ENCODE measurements around the gene TEX29.

TEX29 gene

GRCh38 chr13:111325146-111325890 lies 4.9 kb downstream of the TEX29 start:
- Histone ChIP-seq H3K9me3 (ENCODE audit: insufficient read depth, low read length) (no peaks in the 10 kb centered on the region), H3K4me3 (ENCODE audit: insufficient read depth, low read length, poor library complexity, severe bottlenecking) (no peak overlapping the region), H3K36me3 (ENCODE audit: low read length) (no peaks in the 10 kb centered on the region), H3K9ac (ENCODE audit: low read length) (no peak overlapping the region), H3F3A (ENCODE audit: insufficient read depth) (no peaks in the 10 kb centered on the region), H3K27ac (ENCODE audit: low read depth, low read length) (no peak overlapping the region), H3K79me2 (ENCODE audit: insufficient read depth, low read length) (no peaks in the 10 kb centered on the region), H3K27me3 (ENCODE audit: low read length) (no peaks in the 10 kb centered on the region), H4K20me1 (ENCODE audit: low read depth, low read length) (no peaks in the 10 kb centered on the region), H3K9me2 (replicated peaks; ENCODE audit: insufficient read depth, low read length) (no peaks in the 10 kb centered on the region), H2AFZ (ENCODE audit: low read depth, low read length, severe bottlenecking) (no peak overlapping the region), H3K4me2 (ENCODE audit: low read depth, low read length, poor library complexity, severe bottlenecking) (no peak overlapping the region)
- TF ChIP-seq EZH2phosphoT487 (conservative IDR thresholded peaks at IDR 0.05; ENCODE audit: low read length) (no peak), CTCF (IDR thresholded peaks at IDR 0.05; ENCODE audit: insufficient read depth, low read length, poor library complexity, severe bottlenecking) (no peak)

- Histone ChIP-seq H3F3A (ENCODE audit: insufficient read depth) (no peaks in the 10 kb centered on the region), H3K9me3 (ENCODE audit: insufficient read depth, low read length) (no peaks in the 10 kb centered on the region), H3K9ac (ENCODE audit: low read length) (no peak overlapping the region), H3K27ac (ENCODE audit: low read depth, low read length) (no peak overlapping the region), H3K79me2 (ENCODE audit: insufficient read depth, low read length) (no peaks in the 10 kb centered on the region), H3K4me3 (ENCODE audit: insufficient read depth, low read length, poor library complexity, severe bottlenecking) (no peak overlapping the region), H2AFZ (ENCODE audit: low read depth, low read length, severe bottlenecking) (no peak overlapping the region), H3K4me2 (ENCODE audit: low read depth, low read length, poor library complexity, severe bottlenecking) (no peak overlapping the region), H3K36me3 (ENCODE audit: low read length) (no peaks in the 10 kb centered on the region), H3K9me2 (replicated peaks; ENCODE audit: insufficient read depth, low read length) (no peaks in the 10 kb centered on the region), H3K27me3 (ENCODE audit: low read length) (no peaks in the 10 kb centered on the region), H4K20me1 (ENCODE audit: low read depth, low read length) (no peaks in the 10 kb centered on the region)
- TF ChIP-seq CTCF (IDR thresholded peaks at IDR 0.05; ENCODE audit: insufficient read depth, low read length, poor library complexity, severe bottlenecking) (no peak), EZH2phosphoT487 (conservative IDR thresholded peaks at IDR 0.05; ENCODE audit: low read length) (no peak)
Measured at GRCh38 chr13:111325941-111326620, 5.6 kb downstream of the TEX29 start.

- no peaks in the 10 kb centered on the region for H3K36me3 ChIP-seq (ENCODE audit: low read length)
- TF ChIP-seq EZH2phosphoT487 (conservative IDR thresholded peaks at IDR 0.05; ENCODE audit: low read length) (no peak), CTCF (IDR thresholded peaks at IDR 0.05; ENCODE audit: insufficient read depth, low read length, poor library complexity, severe bottlenecking) (no peak)
- H3K4me3 ChIP-seq (ENCODE audit: insufficient read depth, low read length, poor library complexity, severe bottlenecking): no peak overlapping the region
- no peaks in the 10 kb centered on the region for H3K79me2 ChIP-seq (ENCODE audit: insufficient read depth, low read length)
- H3K27ac ChIP-seq (ENCODE audit: low read depth, low read length): no peak overlapping the region
- no peaks in the 10 kb centered on the region for H4K20me1 ChIP-seq (ENCODE audit: low read depth, low read length)
- H3F3A ChIP-seq (ENCODE audit: insufficient read depth): no peaks in the 10 kb centered on the region
- no peak overlapping the region for H3K9ac ChIP-seq (ENCODE audit: low read length)
- H3K4me2 ChIP-seq (ENCODE audit: low read depth, low read length, poor library complexity, severe bottlenecking): no peak overlapping the region
- no peaks in the 10 kb centered on the region for H3K9me3 ChIP-seq (ENCODE audit: insufficient read depth, low read length)
- H3K9me2 ChIP-seq (replicated peaks; ENCODE audit: insufficient read depth, low read length): no peaks in the 10 kb centered on the region
- H2AFZ ChIP-seq (ENCODE audit: low read depth, low read length, severe bottlenecking): no peak overlapping the region
- no peaks in the 10 kb centered on the region for H3K27me3 ChIP-seq (ENCODE audit: low read length)
Measured at GRCh38 chr13:111326621-111326965, 6.2 kb downstream of the TEX29 start.

Data from SU-DHL-6 (cell line).